ENCODE data around the gene SH3D19. TPM values are rescaled to one million over a fixed set of nuclear protein-coding genes. Genes with fewer than 3 reads are reported as not detected.

SH3D19 gene
- total RNA-seq, 1 donor from 2014 or later: 155 TPM

- DNase-seq (ENCODE audit: low spot score) (no peak), ATAC-seq (no peak)
- intact Hi-C loops (cut with DNase I): no loop called here
These were observed 118.2 kb downstream of the SH3D19 start for GRCh38 chr4:151207186-151207585.

DNA sequence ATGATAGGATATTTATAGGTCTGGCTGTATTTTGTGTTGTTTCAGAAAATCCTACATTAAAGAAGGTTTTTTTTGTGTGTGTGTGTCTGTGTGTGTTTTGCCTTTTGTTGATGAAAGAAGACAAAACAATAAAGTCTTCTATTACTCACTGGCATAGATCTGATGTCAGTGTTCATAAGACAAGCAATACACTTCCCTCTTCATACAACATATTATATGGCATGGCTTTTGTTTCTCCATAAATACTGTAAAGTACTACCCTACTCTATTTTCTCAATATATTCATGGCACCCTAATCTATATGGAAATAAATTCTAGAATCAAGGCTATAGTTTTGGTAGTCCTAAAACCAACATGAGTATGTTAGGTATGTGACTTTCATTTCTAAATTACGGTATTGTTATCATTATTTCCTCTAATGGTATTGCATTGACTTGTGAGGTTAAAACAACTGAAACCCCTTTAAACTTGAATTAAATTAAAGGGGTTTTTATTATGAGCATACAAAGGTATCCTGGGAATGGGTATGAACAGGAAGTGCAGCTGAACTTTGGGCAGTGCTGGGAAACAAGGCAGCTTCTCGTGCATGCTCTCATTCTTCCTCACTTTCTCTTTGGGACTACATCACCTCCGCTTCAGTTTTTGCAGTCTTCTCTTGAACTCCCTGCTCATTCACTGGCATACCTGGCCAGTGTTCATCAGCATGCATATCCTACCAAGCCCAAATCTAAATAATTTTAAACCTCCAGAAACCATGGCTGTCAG, 119.0 kb downstream of the SH3D19 start:
- DNase-seq (ENCODE audit: low spot score) (no peak), ATAC-seq (no peak)
- intact Hi-C loops (cut with DNase I): no loop called here

DNA sequence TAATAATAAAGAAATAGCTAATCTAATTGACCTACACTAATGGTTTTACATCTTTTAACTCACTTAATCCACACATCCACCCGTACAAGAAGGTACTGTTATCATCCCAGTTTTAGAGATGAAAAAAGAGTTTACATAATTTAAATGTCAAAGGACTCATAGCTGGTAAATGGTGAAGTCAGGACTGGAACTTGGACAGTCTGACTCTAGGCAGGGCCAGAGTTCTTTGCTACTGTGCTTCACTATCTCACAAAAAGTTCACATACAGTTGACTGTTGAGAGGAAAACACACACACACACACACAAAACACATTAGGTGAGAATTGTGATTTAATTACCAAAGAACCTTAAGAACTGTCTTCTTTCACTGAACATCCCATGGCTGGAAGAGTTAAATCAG, 119.7 kb downstream of the SH3D19 start:
- DNase-seq (ENCODE audit: low spot score) (no peak), ATAC-seq (peak; percentile 58)
- intact Hi-C loops (cut with DNase I): no loop called here

GRCh38 chr4:151204925-151205524, 120.4 kb downstream of the SH3D19 start:
- ATAC-seq: peak; percentile 78
- no peak for DNase-seq (ENCODE audit: low spot score)
- intact Hi-C loops (cut with DNase I): no loop called here

DNA sequence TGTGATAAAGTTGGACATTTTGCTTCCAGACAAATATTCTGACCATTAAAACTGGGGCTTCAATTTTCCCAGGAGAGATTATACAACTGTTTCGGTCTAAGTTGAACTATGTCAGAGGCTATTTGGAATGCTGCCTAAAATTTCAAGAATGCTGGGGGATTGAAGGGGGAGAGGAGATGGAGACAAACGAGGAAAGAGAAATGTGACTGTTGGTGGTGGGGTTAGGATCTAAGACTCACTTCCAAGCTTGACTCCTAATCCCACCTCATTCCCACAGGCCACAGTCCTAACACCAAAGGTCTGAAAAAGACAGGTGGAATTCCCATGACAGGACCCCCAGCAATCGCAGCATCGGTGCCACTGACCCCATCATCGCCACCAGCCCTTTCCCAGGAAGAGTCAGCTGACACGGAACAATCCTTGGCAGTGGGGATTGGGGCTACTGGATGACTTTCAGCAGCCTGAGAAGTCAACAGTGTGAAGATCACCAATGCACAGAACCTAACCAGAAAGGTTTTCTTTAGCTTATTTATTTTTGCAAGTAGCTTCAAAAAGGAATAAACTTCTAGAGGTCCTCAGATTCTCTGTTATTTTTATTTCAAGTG, 122.5 kb downstream of the SH3D19 start:
- DNase-seq (ENCODE audit: low spot score) (no peak), ATAC-seq (no peak)
- intact Hi-C loops (cut with DNase I): no loop called here

GRCh38 chr4:151202381-151202780, 123.0 kb downstream of the SH3D19 start:
- no peak for ATAC-seq
- intact Hi-C loops (cut with DNase I): no loop called here
- DNase-seq (ENCODE audit: low spot score): no peak

GRCh38 chr4:151199319-151200190, 125.8 kb downstream of the SH3D19 start:
- DNase-seq (ENCODE audit: low spot score) (no peak), ATAC-seq (peak; percentile 78)
- intact Hi-C loops (cut with DNase I): no loop called here

GRCh38 chr4:151198748-151199147, 126.7 kb downstream of the SH3D19 start:
- DNase-seq (ENCODE audit: low spot score) (no peak), ATAC-seq (peak; percentile 76)
- intact Hi-C loops (cut with DNase I): no loop called here

DNA sequence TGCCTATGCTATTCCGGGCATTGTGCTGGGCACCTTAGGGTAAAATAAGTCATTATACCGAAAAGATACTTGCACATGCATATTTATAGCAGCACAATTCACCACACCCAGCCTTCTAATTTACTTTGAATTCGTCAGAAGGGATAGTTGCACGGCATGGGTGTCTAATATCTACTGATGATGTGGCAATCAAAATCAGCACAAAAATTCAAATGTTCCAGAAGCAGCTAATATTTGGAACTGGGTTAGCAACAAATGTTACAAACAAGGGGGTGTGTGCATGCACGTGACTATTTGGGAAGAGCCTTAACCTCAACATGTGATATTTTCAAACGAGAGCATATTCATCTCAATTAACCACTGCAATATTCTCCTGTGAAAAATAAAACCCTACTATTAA, 128.2 kb downstream of the SH3D19 start:
- no peak for DNase-seq (ENCODE audit: low spot score)
- intact Hi-C loops (cut with DNase I): no loop called here
- ATAC-seq: peak; percentile 85

DNA sequence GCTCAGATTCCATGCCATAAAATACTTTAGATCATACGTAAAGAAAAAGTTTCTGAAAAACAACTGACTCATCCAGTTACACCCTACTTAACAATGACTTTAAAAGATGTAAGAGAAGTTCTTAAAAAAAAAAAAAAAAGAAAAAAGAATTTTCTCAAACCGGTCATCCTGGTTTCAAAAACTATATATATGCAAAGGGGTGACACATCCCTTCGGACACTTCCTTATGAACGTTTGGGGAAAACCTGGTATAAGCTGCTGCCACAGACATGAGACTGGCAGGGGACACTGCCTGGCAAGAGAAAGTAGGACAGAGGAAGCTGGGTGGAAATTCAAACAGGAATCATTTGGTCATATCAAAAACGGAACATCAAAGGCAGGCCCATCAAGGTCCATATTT, 129.6 kb downstream of the SH3D19 start:
- intact Hi-C loops (cut with DNase I): no loop called here
- DNase-seq (ENCODE audit: low spot score) (no peak), ATAC-seq (no peak)

- no peak for DNase-seq (ENCODE audit: low spot score)
- intact Hi-C loops (cut with DNase I): no loop called here
- no peak for ATAC-seq
These were observed 132.0 kb downstream of the SH3D19 start for GRCh38 chr4:151193414-151193813.

- DNase-seq (ENCODE audit: low spot score): no peak
- no peak for ATAC-seq
- intact Hi-C loops (cut with DNase I): no loop called here
These were observed 132.7 kb downstream of the SH3D19 start for GRCh38 chr4:151192556-151193235.

- ATAC-seq (peak; percentile 28), DNase-seq (ENCODE audit: low spot score) (no peak)
- intact Hi-C loops (cut with DNase I): no loop called here
These were observed 140.6 kb downstream of the SH3D19 start for GRCh38 chr4:151184523-151185458.

- DNase-seq (ENCODE audit: low spot score): no peak
- no peak for ATAC-seq
- intact Hi-C loops (cut with DNase I): no loop called here
These were observed 142.9 kb downstream of the SH3D19 start for GRCh38 chr4:151182455-151182996.

GRCh38 chr4:151176685-151177084, 148.7 kb downstream of the SH3D19 start:
- ATAC-seq: no peak
- no peak for DNase-seq (ENCODE audit: low spot score)
- intact Hi-C loops (cut with DNase I): no loop called here

GRCh38 chr4:151175754-151176631, 149.4 kb downstream of the SH3D19 start:
- ATAC-seq (no peak), DNase-seq (ENCODE audit: low spot score) (no peak)
- intact Hi-C loops (cut with DNase I): no loop called here

- intact Hi-C loops (cut with DNase I): no loop called here
- DNase-seq (ENCODE audit: low spot score) (no peak), ATAC-seq (peak; percentile 73)
These were observed 150.2 kb downstream of the SH3D19 start for GRCh38 chr4:151175233-151175632.
